Mammary epithelial cell (primary cell): ENCODE results near the gene CRABP2.

ENCODE experiments used
- CTCF ChIP-seq, 2 donors: IDR thresholded peaks in 1 of 2; conservative IDR thresholded peaks in 1 of 2; 2 replicates each; pipeline ENCODE4 v1.5.1; 2011 to 2012; ENCODE audit warnings: inconsistent platforms in 2 of 2, low read length in 2 of 2, mild to moderate bottlenecking in 2 of 2, control low read depth in 1 of 2, low read depth in 1 of 2; ENCODE audit not compliant: insufficient read depth in 1 of 2; ENCODE audit errors: extremely low read depth in 1 of 2
- EZH2 ChIP-seq: IDR thresholded peaks from 2 replicates; pipeline ENCODE4 v1.6.1; 2012; ENCODE audit warnings: low read length, inconsistent platforms, borderline replicate concordance

- TF ChIP-seq CTCF (conservative IDR thresholded peaks at IDR 0.05 in 1 of 2, IDR thresholded peaks at IDR 0.05 in 1 of 2; ENCODE audit: extremely low read depth in 1 of 2, insufficient read depth in 1 of 2, low read depth in 1 of 2, low read length in 2 of 2) (no peak), EZH2 (no peak)
Measured at GRCh38 chr1:156746406-156746727, 41.0 kb upstream of the CRABP2 start.
